ENCODE measurements around the gene METTL16. TPM values are rescaled to one million over a fixed set of nuclear protein-coding genes. Genes with fewer than 3 reads are reported as not detected.

METTL16 gene
- total and polyA plus RNA-seq, 7 donors = 11.2 to 33.0 (median 23.5) TPM

DNA sequence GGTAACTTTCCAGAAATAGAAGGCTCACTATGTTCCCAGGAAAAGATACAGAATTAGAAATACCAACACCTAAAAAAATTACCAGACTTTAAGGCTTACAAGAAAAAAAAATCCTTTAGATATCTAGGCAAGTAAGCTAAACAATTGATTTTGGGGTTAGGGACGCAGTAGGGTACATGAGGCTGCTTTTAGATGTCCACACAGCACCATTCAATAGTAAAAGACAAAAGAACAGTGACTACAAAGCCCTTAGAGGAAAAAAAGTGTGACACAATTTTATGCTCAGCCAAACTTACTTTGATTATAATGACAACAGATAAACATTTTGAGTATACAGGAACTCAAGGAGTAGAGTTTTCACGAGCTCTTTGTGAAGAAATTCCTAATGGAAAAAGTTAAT is 29.9 kb downstream of the METTL16 start:
- DNase-seq (no peak), ATAC-seq (no peak)
- WGBS, 3 donors = 48 to 81% (median 49%) methylated on average over 2 of the region's 2 CpGs
- Histone ChIP-seq H3K4me1 (peaks cover 8% of the 10 kb centered on the region), H3K4me3 (no peak overlapping the region), H3K27ac (no peak overlapping the region), H3K9me3 (no peaks in the 10 kb centered on the region), H3K36me3 (ENCODE audit: insufficient read depth in 1 of 2, low read depth in 1 of 2) (peaks cover 0 to 18% of the 10 kb centered on the region in 2 donors), H3K27me3 (ENCODE audit: insufficient read depth in 3 of 3, low read length in 2 of 3) (no peaks in the 10 kb centered on the region)
- intact Hi-C loops (cut with DNase I) = no loop called here
- TF ChIP-seq, protein P1, sequence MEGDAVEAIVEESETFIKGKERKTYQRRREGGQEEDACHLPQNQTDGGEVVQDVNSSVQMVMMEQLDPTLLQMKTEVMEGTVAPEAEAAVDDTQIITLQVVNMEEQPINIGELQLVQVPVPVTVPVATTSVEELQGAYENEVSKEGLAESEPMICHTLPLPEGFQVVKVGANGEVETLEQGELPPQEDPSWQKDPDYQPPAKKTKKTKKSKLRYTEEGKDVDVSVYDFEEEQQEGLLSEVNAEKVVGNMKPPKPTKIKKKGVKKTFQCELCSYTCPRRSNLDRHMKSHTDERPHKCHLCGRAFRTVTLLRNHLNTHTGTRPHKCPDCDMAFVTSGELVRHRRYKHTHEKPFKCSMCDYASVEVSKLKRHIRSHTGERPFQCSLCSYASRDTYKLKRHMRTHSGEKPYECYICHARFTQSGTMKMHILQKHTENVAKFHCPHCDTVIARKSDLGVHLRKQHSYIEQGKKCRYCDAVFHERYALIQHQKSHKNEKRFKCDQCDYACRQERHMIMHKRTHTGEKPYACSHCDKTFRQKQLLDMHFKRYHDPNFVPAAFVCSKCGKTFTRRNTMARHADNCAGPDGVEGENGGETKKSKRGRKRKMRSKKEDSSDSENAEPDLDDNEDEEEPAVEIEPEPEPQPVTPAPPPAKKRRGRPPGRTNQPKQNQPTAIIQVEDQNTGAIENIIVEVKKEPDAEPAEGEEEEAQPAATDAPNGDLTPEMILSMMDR (IDR thresholded peaks at IDR 0.05) = no peak

DNA sequence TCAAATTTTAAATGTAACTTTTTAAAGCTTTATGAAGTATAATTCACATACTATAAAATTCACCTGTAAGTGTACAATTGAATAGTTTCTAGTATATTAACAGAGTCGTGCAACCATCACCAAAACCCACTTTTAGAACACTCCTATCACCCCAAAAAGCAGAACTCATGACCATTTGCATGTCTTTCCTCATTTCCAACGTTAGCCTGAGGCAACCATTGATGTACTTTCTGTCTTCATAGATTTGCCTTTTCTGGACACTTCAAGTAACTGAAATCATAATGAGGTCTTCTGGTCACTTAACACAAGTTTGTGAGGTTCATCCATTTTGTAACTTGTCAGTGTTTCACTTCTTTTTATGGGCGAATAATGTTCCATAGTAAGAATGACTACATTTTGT is 33.2 kb downstream of the METTL16 start:
- H3K36me3 ChIP-seq (ENCODE audit: insufficient read depth in 1 of 2, low read depth in 1 of 2) = peaks cover 5 to 49% of the 10 kb centered on the region in 2 donors
- TF ChIP-seq, protein P1 (IDR thresholded peaks at IDR 0.05) = no peak
- H3K27ac ChIP-seq = no peak overlapping the region
- H3K4me3 ChIP-seq = no peak overlapping the region
- H3K27me3 ChIP-seq (ENCODE audit: insufficient read depth in 3 of 3, low read length in 2 of 3) = no peaks in the 10 kb centered on the region
- WGBS, 3 donors = 73 to 80% (median 79%) methylated on average over 3 of the region's 3 CpGs
- intact Hi-C loops (cut with DNase I) = no loop called here
- no peak for DNase-seq
- no peaks in the 10 kb centered on the region for H3K9me3 ChIP-seq
- ATAC-seq = no peak
- peaks cover 3% of the 10 kb centered on the region for H3K4me1 ChIP-seq

DNA sequence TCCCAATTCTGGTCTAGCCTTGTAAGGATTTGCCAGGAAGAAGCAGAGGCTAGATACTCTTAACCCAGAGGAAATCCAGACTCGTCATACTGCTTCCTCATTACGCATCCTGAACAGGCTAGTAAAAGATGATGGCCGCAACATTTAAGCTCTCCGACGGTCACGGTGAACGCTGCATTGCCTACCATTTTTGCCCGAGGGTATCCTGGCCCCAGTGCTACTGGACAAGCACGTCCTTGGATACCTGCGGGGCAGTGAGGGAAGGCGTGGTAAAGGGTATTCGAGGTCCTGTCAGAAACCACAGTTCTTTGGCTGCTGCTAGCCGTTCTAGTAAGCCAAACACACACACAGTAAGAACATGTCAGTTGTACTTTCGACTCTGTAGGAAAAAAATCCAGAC is 36.6 kb downstream of the METTL16 start:
- 94 to 97% (median 96%) methylated on average over 14 of the region's 14 CpGs for WGBS, 3 donors
- ATAC-seq = no peak
- Histone ChIP-seq H3K36me3 (ENCODE audit: insufficient read depth in 1 of 2, low read depth in 1 of 2) (peaks cover 5 to 83% of the 10 kb centered on the region in 2 donors), H3K4me1 (no peaks in the 10 kb centered on the region), H3K27me3 (ENCODE audit: insufficient read depth in 3 of 3, low read length in 2 of 3) (no peaks in the 10 kb centered on the region), H3K27ac (no peak overlapping the region), H3K4me3 (no peak overlapping the region), H3K9me3 (no peaks in the 10 kb centered on the region)
- no peak for DNase-seq
- intact Hi-C loops (cut with DNase I) = no loop called here
- TF ChIP-seq, protein P1 (IDR thresholded peaks at IDR 0.05) = no peak

DNA sequence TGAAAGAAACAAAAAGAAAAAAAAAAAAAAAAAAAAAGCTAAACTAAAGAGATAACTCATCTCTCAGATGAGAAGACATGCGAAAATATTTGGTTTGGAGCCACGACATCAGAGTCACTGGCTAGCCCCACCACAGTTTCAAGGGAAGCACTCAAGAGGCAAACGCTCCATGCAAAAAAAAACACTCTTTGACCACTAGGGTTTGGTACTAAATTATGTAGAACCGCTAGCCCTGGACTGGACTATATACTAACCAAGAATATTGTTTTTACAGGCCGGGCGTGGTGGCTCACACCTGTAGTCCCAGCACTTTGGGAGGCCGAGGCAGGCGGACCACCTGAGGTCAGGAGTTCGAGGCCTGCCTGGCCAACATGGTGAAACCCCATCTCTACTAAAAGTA is 37.3 kb downstream of the METTL16 start:
- intact Hi-C loops (cut with DNase I) = no loop called here
- no peaks in the 10 kb centered on the region for H3K4me1 ChIP-seq
- no peak overlapping the region for H3K4me3 ChIP-seq
- H3K36me3 ChIP-seq (ENCODE audit: insufficient read depth in 1 of 2, low read depth in 1 of 2) = peaks cover 5 to 87% of the 10 kb centered on the region in 2 donors
- 92 to 97% (median 97%) methylated on average over 9 of the region's 9 CpGs for WGBS, 3 donors
- ATAC-seq (no peak), DNase-seq (no peak)
- H3K27me3 ChIP-seq (ENCODE audit: insufficient read depth in 3 of 3, low read length in 2 of 3) = no peaks in the 10 kb centered on the region
- H3K9me3 ChIP-seq = no peaks in the 10 kb centered on the region
- TF ChIP-seq, protein P1 (IDR thresholded peaks at IDR 0.05) = no peak
- H3K27ac ChIP-seq = no peak overlapping the region

DNA sequence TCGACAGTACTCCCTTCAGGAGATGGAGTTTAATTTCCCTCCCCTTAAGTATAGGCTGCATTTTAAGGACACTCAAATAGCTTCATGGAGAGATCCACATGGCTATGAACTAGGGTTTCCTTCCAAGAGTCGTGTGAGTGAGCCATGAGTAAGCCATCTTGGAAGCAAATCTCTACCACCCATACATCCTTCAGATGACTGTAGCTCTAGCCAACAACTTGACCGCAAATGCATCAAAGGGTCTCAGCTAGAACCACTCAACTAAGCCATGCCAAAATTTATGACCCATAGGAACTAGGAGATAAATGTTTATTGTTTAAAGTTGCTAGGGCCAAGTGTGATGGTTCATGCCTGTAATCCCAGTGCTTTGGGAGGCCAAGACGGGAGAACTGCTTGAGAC is 43.4 kb downstream of the METTL16 start:
- TF ChIP-seq, protein P1 (IDR thresholded peaks at IDR 0.05) = no peak
- H3K27ac ChIP-seq = no peak overlapping the region
- no peak for ATAC-seq
- intact Hi-C loops (cut with DNase I) = no loop called here
- no peaks in the 10 kb centered on the region for H3K4me1 ChIP-seq
- no peaks in the 10 kb centered on the region for H3K27me3 ChIP-seq (ENCODE audit: insufficient read depth in 3 of 3, low read length in 2 of 3)
- H3K9me3 ChIP-seq = no peaks in the 10 kb centered on the region
- no peak for DNase-seq
- 87 to 95% (median 93%) methylated on average over 4 of the region's 4 CpGs for WGBS, 3 donors
- peaks cover 0 to 90% of the 10 kb centered on the region in 2 donors for H3K36me3 ChIP-seq (ENCODE audit: insufficient read depth in 1 of 2, low read depth in 1 of 2)
- H3K4me3 ChIP-seq = no peak overlapping the region

All from psoas muscle (tissue), 8 donors.